Liver (tissue), 3 donors: ENCODE measurements around the gene PANK2.

Experiments used
- EGR1 ChIP-seq, 2 donors: IDR thresholded peaks; 2 replicates each; pipeline ENCODE4 v1.6.1; 2016 to 2018; ENCODE audit warnings: antibody characterized with exemption in 2 of 2, low read depth in 2 of 2
- RAD21 ChIP-seq, 2 donors: IDR thresholded peaks; 2 replicates each; pipeline ENCODE4 v1.6.1; 2016; ENCODE audit warnings: antibody characterized with exemption in 2 of 2, mild to moderate bottlenecking in 2 of 2
- TF ChIP-seq, protein P1 (sequence below): fragments of 150-350 bp; IDR thresholded peaks from 2 replicates; pipeline ENCODE4 v1.5.1; 2017; ENCODE audit warnings: improper control_type of control experiment, low read depth, low read length; ENCODE audit not compliant: missing input control
- TF ChIP-seq, protein P2 (sequence below): IDR thresholded peaks from 2 replicates; pipeline ENCODE4 v1.6.1; 2016; ENCODE audit warnings: antibody characterized with exemption
- TF ChIP-seq, protein P3 (sequence below): IDR thresholded peaks from 2 replicates; pipeline ENCODE4 v1.6.1; 2016; ENCODE audit warnings: antibody characterized with exemption, mild to moderate bottlenecking
- donor health status: healthy.
- donor health status: healthy.

DNA sequence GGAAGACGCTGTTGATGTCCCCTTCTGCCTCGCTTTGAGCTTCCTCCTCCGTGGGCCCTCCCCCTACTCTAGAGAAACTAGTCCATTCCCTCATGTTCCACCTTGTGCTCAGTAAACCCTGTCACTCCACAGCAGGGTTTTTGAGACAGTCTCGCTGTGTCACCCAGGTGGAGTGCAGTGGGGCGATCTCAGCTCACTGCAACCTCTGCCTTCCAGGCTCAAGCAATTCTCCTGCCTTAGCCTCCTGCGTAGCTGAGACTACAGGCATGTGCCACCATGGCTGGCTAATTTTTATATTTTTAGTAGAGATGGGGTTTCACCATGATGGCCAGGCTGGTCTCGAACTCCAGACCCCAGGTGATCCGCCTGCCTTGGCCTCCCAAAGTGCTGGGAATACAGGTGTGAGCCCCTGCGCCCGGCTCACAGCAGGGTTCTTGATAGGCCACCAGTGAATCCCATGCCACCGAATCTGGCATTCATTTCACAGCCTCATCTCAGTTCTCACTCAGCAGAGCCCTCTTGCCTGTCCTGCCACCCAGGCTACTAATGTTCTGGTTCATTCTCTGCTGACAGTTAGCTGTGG lies 36.0 kb downstream of the PANK2 start:
- TF ChIP-seq EGR1 (IDR thresholded peaks at IDR 0.05; ENCODE audit: low read depth in 2 of 2) (no peak), RAD21 (IDR thresholded peaks at IDR 0.05) (no peak)
- TF ChIP-seq, protein P1, sequence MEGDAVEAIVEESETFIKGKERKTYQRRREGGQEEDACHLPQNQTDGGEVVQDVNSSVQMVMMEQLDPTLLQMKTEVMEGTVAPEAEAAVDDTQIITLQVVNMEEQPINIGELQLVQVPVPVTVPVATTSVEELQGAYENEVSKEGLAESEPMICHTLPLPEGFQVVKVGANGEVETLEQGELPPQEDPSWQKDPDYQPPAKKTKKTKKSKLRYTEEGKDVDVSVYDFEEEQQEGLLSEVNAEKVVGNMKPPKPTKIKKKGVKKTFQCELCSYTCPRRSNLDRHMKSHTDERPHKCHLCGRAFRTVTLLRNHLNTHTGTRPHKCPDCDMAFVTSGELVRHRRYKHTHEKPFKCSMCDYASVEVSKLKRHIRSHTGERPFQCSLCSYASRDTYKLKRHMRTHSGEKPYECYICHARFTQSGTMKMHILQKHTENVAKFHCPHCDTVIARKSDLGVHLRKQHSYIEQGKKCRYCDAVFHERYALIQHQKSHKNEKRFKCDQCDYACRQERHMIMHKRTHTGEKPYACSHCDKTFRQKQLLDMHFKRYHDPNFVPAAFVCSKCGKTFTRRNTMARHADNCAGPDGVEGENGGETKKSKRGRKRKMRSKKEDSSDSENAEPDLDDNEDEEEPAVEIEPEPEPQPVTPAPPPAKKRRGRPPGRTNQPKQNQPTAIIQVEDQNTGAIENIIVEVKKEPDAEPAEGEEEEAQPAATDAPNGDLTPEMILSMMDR, result no peak
- TF ChIP-seq, protein P2, sequence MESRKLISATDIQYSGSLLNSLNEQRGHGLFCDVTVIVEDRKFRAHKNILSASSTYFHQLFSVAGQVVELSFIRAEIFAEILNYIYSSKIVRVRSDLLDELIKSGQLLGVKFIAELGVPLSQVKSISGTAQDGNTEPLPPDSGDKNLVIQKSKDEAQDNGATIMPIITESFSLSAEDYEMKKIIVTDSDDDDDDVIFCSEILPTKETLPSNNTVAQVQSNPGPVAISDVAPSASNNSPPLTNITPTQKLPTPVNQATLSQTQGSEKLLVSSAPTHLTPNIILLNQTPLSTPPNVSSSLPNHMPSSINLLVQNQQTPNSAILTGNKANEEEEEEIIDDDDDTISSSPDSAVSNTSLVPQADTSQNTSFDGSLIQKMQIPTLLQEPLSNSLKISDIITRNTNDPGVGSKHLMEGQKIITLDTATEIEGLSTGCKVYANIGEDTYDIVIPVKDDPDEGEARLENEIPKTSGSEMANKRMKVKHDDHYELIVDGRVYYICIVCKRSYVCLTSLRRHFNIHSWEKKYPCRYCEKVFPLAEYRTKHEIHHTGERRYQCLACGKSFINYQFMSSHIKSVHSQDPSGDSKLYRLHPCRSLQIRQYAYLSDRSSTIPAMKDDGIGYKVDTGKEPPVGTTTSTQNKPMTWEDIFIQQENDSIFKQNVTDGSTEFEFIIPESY, result no peak
- TF ChIP-seq, protein P3, sequence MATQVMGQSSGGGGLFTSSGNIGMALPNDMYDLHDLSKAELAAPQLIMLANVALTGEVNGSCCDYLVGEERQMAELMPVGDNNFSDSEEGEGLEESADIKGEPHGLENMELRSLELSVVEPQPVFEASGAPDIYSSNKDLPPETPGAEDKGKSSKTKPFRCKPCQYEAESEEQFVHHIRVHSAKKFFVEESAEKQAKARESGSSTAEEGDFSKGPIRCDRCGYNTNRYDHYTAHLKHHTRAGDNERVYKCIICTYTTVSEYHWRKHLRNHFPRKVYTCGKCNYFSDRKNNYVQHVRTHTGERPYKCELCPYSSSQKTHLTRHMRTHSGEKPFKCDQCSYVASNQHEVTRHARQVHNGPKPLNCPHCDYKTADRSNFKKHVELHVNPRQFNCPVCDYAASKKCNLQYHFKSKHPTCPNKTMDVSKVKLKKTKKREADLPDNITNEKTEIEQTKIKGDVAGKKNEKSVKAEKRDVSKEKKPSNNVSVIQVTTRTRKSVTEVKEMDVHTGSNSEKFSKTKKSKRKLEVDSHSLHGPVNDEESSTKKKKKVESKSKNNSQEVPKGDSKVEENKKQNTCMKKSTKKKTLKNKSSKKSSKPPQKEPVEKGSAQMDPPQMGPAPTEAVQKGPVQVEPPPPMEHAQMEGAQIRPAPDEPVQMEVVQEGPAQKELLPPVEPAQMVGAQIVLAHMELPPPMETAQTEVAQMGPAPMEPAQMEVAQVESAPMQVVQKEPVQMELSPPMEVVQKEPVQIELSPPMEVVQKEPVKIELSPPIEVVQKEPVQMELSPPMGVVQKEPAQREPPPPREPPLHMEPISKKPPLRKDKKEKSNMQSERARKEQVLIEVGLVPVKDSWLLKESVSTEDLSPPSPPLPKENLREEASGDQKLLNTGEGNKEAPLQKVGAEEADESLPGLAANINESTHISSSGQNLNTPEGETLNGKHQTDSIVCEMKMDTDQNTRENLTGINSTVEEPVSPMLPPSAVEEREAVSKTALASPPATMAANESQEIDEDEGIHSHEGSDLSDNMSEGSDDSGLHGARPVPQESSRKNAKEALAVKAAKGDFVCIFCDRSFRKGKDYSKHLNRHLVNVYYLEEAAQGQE, result no peak
